GM19025 (cell line): Measurements from ENCODE around the gene RBMS3.
"Not testable (repeated sequence)": the region's sequence is repeated elsewhere in the genome, so short reads cannot be mapped to it uniquely, and the experiment has no call there.

ENCODE experiments used
- ATAC-seq: cut with Tn5 transposase; IDR thresholded peaks from one replicate; pipeline ENCODE4 v1.9.1; 2021; ENCODE audit warnings: mild to moderate bottlenecking, low read depth, moderate library complexity; ENCODE audit not compliant: unreplicated experiment

The RBMS3 gene

DNA sequence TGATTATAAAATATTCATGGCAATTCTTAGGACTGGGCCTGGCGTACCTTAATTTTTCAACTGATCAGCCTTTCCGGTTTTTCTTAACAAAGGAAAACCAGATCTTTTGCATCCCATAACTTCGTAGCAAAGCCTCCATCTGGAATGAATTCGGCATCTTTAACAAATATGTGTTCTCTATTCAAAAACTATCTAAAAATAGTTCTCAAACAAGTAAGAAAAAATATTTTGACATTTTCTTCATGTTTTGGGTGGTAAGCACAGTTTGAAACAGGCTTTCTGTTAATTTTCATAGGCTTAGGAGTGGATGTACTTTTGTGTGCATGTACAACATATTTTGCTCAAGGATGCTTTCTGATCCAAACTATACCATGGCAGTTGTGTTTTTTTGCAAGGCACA lies 55.1 kb downstream of the RBMS3 start:
- no peak for ATAC-seq

DNA sequence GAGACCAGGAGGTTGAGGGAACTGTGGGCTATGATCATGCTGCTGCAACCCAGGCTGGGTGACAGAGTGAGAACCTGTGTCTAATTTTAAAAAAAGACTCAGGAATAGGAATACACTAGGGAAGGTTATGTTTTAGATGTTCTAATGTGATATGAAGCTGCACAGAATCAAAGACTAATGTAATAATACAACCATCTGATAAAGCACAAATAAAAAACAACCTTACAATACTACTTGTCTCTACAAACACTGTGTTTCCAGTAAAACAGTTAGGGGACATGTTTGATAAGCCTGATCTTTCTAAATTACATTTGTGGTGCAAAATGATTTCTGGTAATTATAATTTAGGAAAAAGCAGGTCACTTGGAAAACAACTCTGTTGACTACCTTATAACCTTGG lies 56.7 kb downstream of the RBMS3 start:
- ATAC-seq, result no peak

DNA sequence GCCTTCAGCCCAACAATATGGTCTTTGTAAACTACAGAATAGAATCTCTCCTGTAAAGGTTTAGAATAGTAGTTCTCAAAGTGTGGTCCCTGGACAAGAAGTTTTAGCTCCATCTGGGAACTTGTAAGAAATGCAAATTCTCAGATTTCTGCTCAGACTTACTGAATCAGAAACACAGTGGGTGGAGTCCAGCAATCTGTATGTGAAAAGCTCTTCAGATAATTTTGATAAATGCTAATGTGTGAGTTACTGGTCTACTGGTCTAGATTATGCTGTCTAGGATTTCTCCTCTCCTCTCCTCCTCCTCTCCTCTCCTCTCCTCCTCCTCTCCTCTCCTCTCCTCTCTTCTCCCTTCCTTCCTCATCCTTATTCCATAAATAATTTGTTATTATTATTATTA lies 57.5 kb downstream of the RBMS3 start:
- no peak for ATAC-seq

DNA sequence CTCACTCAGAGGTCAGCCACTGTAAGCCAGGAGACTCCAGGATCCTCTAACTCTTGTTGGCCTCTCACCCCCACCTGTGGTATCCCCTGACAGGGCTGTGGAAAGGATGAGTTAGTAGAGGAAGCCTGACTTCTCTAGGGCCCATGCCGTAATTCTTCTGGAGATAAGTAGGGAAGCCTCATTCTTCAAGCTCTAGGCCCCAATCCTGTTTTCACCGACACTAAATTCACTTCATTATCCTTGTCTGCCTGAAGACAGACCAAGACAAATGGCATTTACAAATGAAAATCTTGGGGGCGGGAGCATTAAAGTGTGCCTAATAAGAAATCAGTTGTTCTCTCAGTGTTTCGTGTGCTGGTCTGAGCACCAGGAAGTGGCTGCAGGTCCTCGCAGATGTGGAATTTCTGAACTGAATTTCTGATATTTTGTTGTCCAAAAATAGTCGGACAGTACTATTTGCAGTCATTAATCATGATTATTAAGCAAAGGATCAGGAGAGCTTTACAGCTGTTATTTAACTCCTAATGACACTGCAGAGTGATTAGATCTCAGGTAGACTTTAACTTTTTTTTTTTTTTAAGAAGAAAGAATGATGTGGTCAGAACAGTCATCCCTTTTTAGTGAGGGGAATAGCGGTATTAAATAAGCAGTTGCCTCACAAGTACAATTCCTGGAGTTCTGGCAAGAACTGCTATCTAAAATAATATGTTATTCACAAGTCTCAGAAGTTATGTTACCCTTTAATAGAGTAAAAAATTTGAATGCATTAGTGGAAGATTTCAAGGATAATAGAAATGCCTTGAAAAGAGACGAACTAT lies 58.4 kb downstream of the RBMS3 start:
- no peak for ATAC-seq

DNA sequence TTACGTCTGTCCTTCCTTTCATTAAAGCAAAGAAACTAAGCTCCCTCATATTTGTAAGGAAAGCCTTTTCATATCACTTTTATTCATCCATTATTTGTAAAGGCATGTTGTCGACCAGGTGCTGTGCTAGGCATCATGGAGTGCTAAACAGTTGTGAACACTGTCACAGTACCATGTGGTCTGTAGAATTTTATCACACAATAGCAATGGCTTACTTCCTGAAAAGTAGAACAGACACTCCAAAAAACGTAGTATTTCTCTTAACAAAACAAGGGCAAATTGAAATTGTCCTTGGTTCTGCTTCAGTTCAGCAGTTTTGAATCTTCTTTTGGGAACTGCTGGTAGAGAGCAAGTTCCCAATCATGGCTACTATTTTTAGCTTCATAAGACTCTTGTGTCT lies 63.3 kb downstream of the RBMS3 start:
- no peak for ATAC-seq

DNA sequence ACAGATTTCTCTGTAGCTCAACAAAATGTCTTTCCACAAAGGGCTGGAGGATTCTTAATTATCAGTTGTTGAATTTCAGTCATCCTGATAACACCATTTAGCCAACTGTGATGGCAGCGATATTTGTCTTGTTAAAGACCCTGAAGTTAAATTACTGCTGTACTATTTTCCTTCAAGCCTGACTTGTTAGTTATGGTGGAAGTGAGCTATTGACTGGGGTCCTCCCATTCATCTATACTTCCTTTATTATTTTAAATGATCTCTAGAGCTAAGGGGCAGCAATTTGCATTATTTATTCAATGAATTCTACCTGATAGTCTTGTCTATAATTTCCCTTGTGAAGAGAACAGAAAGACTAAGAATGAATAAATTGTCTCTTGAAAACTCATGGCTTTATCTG lies 64.1 kb downstream of the RBMS3 start:
- ATAC-seq, result no peak

DNA sequence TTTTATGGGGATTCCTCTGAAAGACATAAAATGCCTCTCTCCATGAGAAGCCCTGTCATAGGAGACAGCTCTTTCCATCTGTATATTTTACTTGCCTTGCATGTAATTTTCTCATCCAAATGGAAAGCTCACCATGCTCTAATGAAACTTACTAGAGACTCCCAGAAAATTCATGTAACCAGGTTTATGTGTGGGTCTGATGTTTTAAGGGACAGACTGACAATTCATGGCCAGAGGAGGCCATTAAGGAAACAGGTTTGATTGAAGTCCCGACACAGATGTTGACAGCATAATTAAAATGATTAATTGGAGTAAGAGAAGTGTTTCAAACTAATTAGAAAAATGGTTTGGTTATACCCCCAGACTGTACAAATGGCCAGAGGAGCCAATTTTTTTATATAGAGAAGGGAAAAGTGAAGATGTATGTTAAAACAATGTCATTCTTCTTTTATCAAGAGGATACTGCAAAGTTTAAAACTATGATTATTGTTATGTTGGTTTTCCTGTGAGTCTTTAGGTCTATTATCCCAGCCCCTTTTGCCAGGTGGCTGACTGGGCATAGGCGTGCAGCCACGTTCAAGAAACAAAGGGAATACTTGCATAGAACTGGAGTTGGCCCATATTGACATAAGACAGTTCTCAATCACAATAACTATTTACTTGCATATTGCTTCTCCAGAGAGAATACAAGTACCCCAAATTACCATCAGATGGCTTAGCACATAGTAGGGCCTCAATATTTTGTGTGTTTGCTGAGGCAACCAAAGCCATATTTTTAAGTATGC lies 64.8 kb downstream of the RBMS3 start:
- no peak for ATAC-seq

DNA sequence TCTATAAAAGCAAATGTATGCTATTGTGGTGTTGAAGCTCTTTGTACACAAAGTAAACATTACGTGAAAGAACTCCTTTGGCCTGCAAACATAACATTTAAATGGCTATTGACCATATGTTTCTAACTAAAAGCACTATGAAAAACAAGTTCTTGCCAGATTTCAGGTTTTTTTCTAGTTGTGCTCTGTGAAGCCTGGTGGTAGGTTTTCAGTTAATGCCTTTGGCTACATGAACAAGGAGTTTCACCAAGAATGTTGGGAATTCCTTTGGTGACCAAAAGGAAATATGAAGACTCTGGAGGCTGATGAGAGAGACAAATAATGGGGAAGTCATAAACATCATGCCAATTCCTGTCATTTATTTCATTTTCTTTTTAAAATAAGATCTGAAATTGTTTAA lies 66.0 kb downstream of the RBMS3 start:
- ATAC-seq, result no peak

DNA sequence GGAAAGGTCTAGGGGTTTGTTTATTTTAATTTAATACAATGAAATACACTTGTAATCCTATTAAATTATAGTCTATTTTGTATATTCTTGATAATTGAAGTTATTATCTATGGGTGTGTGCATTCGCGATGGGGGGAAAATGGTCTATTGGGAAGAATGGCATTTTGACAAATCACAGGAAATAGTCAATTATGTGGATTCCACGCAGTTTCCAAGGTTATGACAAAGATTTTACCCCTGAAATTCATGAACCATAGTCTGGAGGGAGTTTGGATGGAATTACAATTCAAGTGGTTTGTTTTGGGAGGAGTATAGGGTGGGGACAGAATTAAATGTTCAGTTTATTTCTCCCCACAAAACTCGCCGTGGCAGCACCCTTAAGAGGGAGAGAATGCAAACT lies 66.5 kb downstream of the RBMS3 start:
- no peak for ATAC-seq

DNA sequence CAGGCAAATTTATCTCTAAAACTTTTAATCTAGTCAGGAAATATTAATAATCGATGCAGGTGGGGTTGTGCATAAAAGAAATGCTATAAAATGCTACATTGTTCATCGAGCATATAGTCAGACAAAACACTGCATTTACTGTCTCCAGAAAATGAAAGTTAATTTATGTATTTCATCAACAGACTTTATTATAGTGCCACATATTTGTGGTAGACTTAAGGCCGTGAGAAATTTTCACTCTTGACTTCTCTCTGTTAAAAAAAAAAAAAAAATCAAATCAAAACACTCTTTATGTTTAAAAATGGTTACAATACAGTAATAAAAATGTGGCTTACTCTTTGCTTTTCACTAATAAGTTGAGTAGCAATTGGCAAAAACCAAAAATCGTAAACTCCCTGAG lies 67.4 kb downstream of the RBMS3 start:
- ATAC-seq, result no peak

DNA sequence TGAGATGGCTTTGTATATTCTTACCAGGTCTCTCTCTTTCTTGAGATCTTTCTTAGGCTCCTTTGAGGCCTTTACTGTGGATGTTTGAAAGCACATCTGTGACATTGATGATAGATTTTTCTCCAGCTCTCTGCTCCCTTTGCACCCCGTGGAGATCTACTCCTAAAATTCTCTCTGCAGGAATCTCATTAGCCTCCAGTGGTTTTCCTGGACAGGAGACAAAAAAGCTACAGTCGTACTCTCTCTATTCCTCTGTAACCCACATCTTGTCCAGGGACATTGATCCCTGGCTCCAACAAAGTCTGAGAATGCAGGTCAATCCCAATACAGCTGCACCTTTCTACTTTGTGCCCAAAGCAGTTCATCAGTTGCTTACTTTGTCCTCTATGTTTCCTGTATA lies 68.2 kb downstream of the RBMS3 start:
- ATAC-seq, result no peak

DNA sequence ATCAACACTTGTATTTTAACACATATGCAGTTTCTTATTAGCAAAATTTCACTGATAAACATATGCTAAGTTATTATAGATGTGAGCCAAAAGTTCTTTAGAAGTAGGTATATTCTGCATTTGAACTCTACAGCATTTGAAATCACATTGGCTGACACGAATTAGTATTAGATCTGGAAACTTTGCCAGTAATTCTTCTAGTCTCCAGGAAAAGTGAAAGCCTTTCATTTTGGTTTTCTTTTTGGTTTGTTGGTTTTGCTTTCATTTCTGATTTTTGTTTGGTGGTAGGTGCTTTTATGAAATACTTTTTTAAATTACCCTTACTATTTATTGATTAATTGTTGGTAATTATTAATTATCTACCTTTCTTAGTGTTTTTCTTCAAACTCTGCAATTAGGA lies 72.9 kb downstream of the RBMS3 start:
- no peak for ATAC-seq

DNA sequence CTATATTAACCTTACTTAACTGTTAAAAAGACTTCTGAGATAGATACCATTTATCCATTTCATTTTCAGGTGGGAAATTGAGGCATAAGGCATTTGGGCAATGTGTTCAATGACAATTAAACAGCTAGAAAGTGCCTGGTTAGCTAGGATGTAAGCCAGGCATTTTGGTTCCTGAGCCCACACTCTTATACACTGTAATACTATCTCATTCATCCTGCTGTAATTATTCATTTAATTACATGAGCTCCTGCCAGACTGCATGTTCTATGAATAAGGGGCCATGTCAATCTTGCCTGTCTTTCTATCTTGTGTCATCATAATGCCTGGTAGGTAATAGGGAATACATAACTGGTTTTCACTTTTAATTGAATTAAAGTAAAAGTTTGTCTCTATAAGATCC lies 74.0 kb downstream of the RBMS3 start:
- ATAC-seq, result no peak

DNA sequence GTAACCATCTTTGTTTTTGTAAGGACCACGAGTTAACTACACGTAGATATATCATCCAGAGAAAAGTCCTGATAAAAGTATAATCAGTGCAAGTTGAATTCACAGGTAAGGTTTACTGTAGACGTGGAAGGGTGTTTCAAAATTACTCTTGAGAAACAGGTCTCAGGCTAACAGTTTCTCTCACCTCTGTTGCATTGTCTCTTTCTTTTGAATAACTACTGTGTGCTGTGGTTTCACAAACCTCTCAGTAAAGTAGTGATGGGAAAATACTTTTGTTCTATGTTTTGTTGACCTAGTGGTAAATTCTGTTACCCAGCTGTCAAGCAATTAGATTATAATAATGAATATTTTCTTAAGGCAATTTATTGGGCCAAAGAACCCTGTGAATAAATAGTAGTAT lies 75.2 kb downstream of the RBMS3 start:
- ATAC-seq, result no peak

DNA sequence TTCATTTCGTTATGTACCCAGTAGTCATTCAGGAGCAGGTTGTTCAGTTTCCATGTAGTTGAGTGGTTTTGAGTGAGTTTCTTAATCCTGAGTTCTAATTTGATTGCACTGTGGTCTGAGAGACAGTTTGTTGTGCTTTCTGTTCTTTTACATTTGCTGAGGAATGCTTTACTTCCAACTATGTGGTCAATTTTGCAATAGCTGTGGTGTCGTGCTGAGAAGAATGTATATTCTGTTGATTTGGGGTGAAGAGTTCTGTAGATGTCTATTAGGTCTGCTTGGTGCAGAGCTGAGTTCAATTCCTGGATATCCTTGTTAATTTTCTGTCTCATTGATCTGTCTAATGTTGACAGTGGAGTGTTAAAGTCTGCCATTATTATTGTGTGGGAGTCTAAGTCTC lies 79.4 kb downstream of the RBMS3 start:
- not testable (repeated sequence) for ATAC-seq

DNA sequence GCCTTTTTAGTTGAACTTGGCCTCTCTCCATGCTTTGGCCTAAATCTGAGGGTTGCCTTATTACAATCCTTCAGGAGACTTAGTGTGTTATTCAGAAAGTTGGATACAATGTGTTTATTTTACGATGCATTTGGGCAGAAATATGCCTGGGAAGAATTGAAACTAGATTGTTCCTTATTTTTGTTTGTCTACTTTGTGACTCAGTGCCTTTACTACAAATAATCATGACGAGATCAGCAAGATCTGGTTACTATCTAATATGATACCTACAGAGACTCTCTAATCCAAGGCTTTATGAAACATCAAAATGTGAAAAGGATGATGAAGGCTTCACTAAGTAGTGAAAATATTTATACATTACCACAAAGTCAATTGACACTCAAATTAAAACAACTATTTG lies 82.2 kb downstream of the RBMS3 start:
- ATAC-seq, result no peak

DNA sequence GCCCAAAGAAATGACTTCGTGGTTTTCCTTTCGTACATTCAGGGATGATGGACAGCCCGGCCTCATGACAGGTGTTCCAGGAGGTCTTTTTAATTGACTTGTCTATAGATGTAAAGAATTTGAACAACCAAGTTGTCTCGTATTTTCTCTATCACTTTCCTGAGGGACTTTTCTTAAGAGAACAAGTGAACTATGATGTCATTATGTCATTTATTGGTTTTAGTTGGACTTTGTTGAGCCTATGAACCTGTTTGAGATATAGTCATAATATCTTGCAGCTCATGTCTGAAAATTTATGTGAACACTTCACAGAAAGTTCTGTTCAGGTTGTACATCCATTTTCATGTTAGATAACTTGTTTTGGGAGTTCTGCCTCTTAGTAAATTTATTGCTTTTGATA lies 89.2 kb downstream of the RBMS3 start:
- no peak for ATAC-seq

DNA sequence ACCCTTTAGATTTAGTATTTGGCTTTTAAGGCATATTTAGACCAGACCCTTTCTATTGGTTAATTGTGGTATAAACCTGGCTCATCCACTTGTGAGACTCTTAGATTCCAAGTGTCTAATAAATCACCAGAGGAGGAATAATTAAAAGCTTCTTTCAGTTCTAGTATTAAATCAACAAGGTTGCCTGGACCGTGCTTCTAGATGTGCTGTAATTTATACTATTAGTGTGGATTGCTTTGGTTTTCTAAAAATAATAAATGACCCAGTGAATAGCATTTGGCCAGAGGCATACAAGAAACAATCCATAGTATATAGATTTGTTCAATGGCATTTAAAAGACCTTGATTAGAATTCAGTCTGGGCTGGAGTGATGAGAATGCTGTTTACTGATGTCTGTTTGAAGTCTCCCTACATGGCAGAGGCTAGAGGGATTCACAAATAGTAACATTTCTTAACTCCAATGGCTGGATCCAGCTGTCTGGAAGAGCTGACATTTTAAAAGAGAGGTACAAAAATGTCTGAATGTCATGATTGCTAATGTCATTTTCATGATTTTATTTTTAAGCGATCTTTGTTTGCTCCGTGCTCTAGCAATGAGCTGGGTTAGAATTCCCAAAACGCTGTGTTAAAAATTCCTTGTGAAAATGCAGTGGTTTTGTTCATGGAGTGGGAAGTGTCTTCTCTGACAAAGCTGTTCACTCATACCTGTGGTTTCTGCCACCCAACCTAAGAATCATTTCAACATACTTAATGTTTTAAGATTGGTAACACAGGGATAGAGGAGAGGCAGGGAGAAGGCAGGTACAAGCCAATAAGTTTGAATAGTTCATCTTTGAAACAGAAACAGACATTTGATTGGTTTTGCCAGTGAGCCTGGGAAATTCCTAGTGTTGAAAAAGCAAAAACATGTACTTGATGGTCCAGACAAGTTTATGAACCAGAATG lies 89.9 kb downstream of the RBMS3 start:
- ATAC-seq, result no peak

DNA sequence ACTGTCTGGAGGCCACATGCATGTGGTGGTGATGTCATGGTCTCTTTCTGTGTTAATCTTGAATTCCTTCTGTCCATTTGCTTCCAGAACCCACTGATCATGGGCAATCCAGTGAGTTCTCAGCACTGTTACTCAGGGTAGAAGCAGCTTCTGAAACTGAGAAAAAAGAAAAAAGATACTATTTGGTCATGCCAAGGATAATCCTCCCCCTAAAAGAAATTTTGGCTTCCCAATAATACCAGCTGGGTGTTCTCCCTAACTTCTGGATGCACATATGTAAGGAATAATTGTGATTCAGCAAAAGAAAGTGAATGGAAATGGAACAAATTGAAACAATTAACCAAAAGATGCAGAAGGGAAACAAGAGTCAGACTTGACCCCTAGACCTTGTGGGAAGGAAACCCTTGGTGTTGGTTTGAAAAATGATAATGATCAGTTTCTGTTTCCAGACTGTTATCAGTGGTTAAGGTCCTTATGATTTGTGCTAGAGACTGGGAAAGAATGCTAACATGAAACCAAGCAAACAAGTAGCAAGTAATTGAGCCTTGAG lies 92.3 kb downstream of the RBMS3 start:
- no peak for ATAC-seq

DNA sequence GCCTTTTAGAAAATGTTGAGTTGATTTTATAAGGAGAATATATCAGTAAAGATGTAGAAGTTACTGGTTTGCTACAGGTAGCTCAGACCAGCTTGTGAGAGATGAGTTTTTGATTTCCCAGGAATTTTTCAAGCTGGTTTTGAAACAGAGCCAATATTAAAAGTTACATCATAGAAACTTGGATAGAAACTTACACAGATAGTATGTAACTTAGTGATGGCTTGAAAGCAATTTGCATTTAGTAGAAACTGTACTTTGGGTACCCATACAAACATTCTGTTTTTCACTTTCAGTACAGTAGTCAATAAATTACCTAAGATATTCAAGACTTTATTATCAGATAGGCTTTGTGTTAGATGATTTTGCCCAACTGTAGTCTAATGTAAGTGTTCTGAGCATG lies 93.4 kb downstream of the RBMS3 start:
- ATAC-seq, result no peak

DNA sequence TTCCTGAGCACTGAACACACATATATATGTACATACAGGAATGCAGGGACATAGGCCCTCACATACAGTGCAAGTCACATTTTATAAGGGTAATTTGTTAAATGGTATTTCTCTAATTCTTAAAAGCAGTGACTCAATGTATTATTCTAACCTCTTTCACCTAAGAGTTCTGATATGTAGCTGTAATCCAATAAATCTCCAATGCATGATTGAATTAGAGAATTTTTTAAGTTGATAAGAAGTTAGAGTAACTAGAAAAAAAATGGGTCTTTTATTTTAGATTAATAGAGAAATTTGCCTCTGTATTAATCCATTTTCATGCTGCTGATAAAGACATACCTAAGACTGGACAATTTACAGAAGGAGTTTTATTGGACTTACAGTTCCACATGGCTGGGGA lies 98.2 kb downstream of the RBMS3 start:
- no peak for ATAC-seq
